IMR-90 (cell line): ENCODE results near the gene CFAP90.

Source experiments
- CEBPB ChIP-seq: IDR thresholded peaks from 2 replicates; pipeline ENCODE4 v1.6.1; 2012; ENCODE audit warnings: low read depth, low read length, improper control_type of control experiment
- CHD1 ChIP-seq: IDR thresholded peaks from 2 replicates; pipeline ENCODE4 v1.6.1; 2012; ENCODE audit warnings: low read depth, low read length, improper control_type of control experiment
- CTCF ChIP-seq: conservative IDR thresholded peaks from 2 replicates; pipeline ENCODE4 v1.5.1; 2012; ENCODE audit warnings: mild to moderate bottlenecking, low read depth, low read length, improper control_type of control experiment
- MAZ ChIP-seq: IDR thresholded peaks from 2 replicates; pipeline ENCODE4 v1.6.1; 2012; ENCODE audit warnings: low read depth, mild to moderate bottlenecking, low read length, improper control_type of control experiment, moderate library complexity, borderline replicate concordance
- POLR2A ChIP-seq: IDR thresholded peaks from 2 replicates; pipeline ENCODE4 v1.6.1; 2012; ENCODE audit warnings: mild to moderate bottlenecking, low read depth, low read length
- RAD21 ChIP-seq: IDR thresholded peaks from 2 replicates; pipeline ENCODE4 v1.6.1; 2012; ENCODE audit warnings: low read length, improper control_type of control experiment
- RCOR1 ChIP-seq: IDR thresholded peaks from 2 replicates; pipeline ENCODE4 v1.6.1; 2012; ENCODE audit warnings: mild to moderate bottlenecking, low read length, improper control_type of control experiment; ENCODE audit not compliant: insufficient replicate concordance
- RFX5 ChIP-seq: IDR thresholded peaks from 2 replicates; pipeline ENCODE4 v1.8.0; 2012; ENCODE audit warnings: low read depth, mild to moderate bottlenecking, low read length, moderate library complexity
- SMC3 ChIP-seq: fragments of 150-350 bp; IDR thresholded peaks from 2 replicates; pipeline ENCODE4 v1.6.1; 2016; ENCODE audit warnings: low read depth, mild to moderate bottlenecking, antibody characterized with exemption, low read length, moderate library complexity
- USF2 ChIP-seq: fragments of 150-350 bp; IDR thresholded peaks from 2 replicates; pipeline ENCODE4 v1.6.1; 2017; ENCODE audit warnings: mild to moderate bottlenecking, antibody characterized with exemption, low read length, low read depth

GRCh38 chr5:7837403-7837802 is 13.5 kb downstream of the CFAP90 start:
- TF ChIP-seq CTCF (no peak), CEBPB (no peak), POLR2A (no peak), SMC3 (no peak), RCOR1 (no peak), RAD21 (no peak), CHD1 (no peak), RFX5 (no peak), USF2 (no peak), MAZ (no peak)
